Stimulated activated CD8-positive, alpha-beta memory T cell treated with anti-CD3 and anti-CD28 coated beads, Interleukin-7, amount 100 ng/mL, for 1 hour (primary cell): ENCODE data around the gene MXRA7.

ENCODE experiments used
- DNase-seq, 2 donors: peaks; one replicate each; pipeline ENCODE4 v3.0.0-alpha.2; 2020; ENCODE audit warnings: low read depth in 2 of 2

The MXRA7 gene

GRCh38 chr17:76677406-76677805 is 33.4 kb downstream of the MXRA7 start:
- no peak for DNase-seq

GRCh38 chr17:76676629-76677028 is 34.1 kb downstream of the MXRA7 start:
- DNase-seq = no peak

GRCh38 chr17:76675648-76676047 is 35.1 kb downstream of the MXRA7 start:
- DNase-seq = no peak

GRCh38 chr17:76674600-76674999 is 36.2 kb downstream of the MXRA7 start:
- no peak for DNase-seq

- no peak for DNase-seq
These were observed 37.0 kb downstream of the MXRA7 start for GRCh38 chr17:76673729-76674128.

GRCh38 chr17:76672892-76673291 is 37.9 kb downstream of the MXRA7 start:
- DNase-seq = no peak

- DNase-seq = no peak
These were observed 38.4 kb downstream of the MXRA7 start for GRCh38 chr17:76672270-76672851.

GRCh38 chr17:76671912-76672262 is 38.9 kb downstream of the MXRA7 start:
- DNase-seq = no peak

- DNase-seq = peak; percentile 94 to 98
These were observed 39.4 kb downstream of the MXRA7 start for GRCh38 chr17:76671123-76671911.

- DNase-seq = no peak
These were observed 40.0 kb downstream of the MXRA7 start for GRCh38 chr17:76670718-76671122.

GRCh38 chr17:76670020-76670717 is 40.6 kb downstream of the MXRA7 start:
- no peak for DNase-seq

GRCh38 chr17:76667786-76668453 is 42.8 kb downstream of the MXRA7 start:
- no peak for DNase-seq

GRCh38 chr17:76667491-76667755 is 43.3 kb downstream of the MXRA7 start:
- no peak for DNase-seq

- DNase-seq = no peak
These were observed 50.1 kb downstream of the MXRA7 start for GRCh38 chr17:76660656-76661042.

- DNase-seq = no peak
These were observed 50.7 kb downstream of the MXRA7 start for GRCh38 chr17:76659928-76660655.

- DNase-seq = no peak
These were observed 52.5 kb downstream of the MXRA7 start for GRCh38 chr17:76658242-76658662.

- no peak for DNase-seq
These were observed 53.1 kb downstream of the MXRA7 start for GRCh38 chr17:76657505-76658241.

GRCh38 chr17:76654408-76654807 is 56.4 kb downstream of the MXRA7 start:
- no peak for DNase-seq

- DNase-seq = no peak
These were observed 60.3 kb downstream of the MXRA7 start for GRCh38 chr17:76650504-76650903.

GRCh38 chr17:76646712-76647111 is 64.1 kb downstream of the MXRA7 start:
- no peak for DNase-seq

GRCh38 chr17:76645481-76645880 is 65.3 kb downstream of the MXRA7 start:
- DNase-seq = no peak
